ENCODE measurements around the gene LIME1. TPM values are rescaled to one million over a fixed set of nuclear protein-coding genes. Genes with fewer than 3 reads are reported as not detected.

The LIME1 gene
- total and polyA plus RNA-seq, 2 of the 8 experiments (the other 6 are each of a cell fraction or from before 2014, with no cell fraction given) = 4.5 to 5.9 TPM

DNA sequence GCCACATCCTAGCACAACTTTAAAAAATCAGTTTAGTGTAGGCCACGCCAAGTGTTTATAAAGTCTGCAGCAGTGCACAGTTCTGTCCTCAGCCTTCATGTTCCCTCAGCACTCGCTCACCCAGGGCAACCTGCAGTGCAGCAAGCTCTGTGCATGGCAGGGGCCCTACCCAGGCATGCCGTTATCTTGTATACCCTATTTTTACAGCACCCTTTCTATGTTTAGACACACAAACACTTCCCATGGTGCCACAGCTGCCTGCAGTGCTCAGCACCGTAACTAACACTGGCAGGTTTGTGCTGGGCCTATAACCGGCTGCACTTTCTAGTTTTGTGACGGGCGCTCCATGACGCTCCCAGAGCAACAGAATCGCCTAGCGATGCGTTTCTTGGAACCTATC is 50.8 kb downstream of the LIME1 start:
- Histone ChIP-seq H4K8ac (ENCODE audit: extremely low read depth, insufficient read depth, low read length) (no peak overlapping the region), H3K4ac (replicated peaks; ENCODE audit: insufficient read length, low read depth, low read length) (no peak overlapping the region), H3K79me2 (ENCODE audit: control insufficient read depth in 1 of 2, insufficient read depth in 2 of 2, low read length in 2 of 2) (peaks cover 0 to 7% of the 10 kb centered on the region in 2 experiments; a peak in 1 of 4 replicates), H4K91ac (replicated peaks; ENCODE audit: insufficient read length, low read length) (no peak overlapping the region), H3K9me3 (ENCODE audit: insufficient read depth in 2 of 2, low read depth in 1 of 2, low read length in 1 of 2) (no peaks in the 10 kb centered on the region), H2BK20ac (ENCODE audit: low read length) (no peak overlapping the region), H2BK120ac (replicated peaks; ENCODE audit: low read depth, low read length) (no peak overlapping the region), H3K4me2 (ENCODE audit: insufficient read depth in 1 of 2, low read depth in 2 of 2, low read length in 2 of 2) (no peak overlapping the region), H3K79me1 (ENCODE audit: low read depth, low read length) (peaks cover 5% of the 10 kb centered on the region; the same call in 1 of the 2 replicates), H3K27ac (ENCODE audit: low read depth, low read length) (no peak overlapping the region), H3K23me2 (ENCODE audit: low read depth, low read length) (no peaks in the 10 kb centered on the region), H3K18ac (ENCODE audit: extremely low read depth, low read length) (no peak overlapping the region), H3K56ac (replicated peaks; ENCODE audit: insufficient read length, low read depth, low read length) (no peak overlapping the region), H3K4me1 (replicated peaks in 1 of 4; ENCODE audit: control insufficient read depth in 3 of 4, insufficient read depth in 4 of 4, low read length in 3 of 4) (no peaks in the 10 kb centered on the region; a peak in 1 of 7 replicates), H2AFZ (ENCODE audit: low read length) (no peak overlapping the region), H3K23ac (ENCODE audit: insufficient read length) (no peak overlapping the region), H3K36me3 (ENCODE audit: control insufficient read depth in 2 of 4, insufficient read depth in 4 of 4, low read length in 3 of 4) (peaks cover 2 to 13% (median 7%) of the 10 kb centered on the region in 4 experiments; a peak in 4 of 8 replicates), H3K27me3 (replicated peaks in 1 of 4; ENCODE audit: control insufficient read depth in 3 of 4, extremely low read depth in 1 of 4, insufficient read depth in 3 of 4, low read length in 3 of 4) (no peaks in the 10 kb centered on the region), H2BK5ac (ENCODE audit: low read depth, low read length) (no peak overlapping the region), H2BK12ac (ENCODE audit: low read depth, low read length) (no peak overlapping the region), H3K9ac (replicated peaks in 1 of 4; ENCODE audit: extremely low read depth in 1 of 4, low read depth in 3 of 4, low read length in 3 of 4) (no peak overlapping the region), H3K14ac (ENCODE audit: insufficient read length) (no peak overlapping the region), H2AK5ac (ENCODE audit: low read depth, low read length) (no peak overlapping the region), H2BK15ac (ENCODE audit: low read length) (no peak overlapping the region), H3K4me3 (ENCODE audit: extremely low read depth in 1 of 4, insufficient read depth in 2 of 4, low read depth in 3 of 4, low read length in 4 of 4) (no peak overlapping the region), H4K5ac (ENCODE audit: insufficient read length, low read depth, low read length) (no peak overlapping the region), H4K20me1 (replicated peaks in 1 of 2; ENCODE audit: control insufficient read depth in 1 of 2, insufficient read depth in 2 of 2, low read length in 2 of 2) (peaks cover 0 to 6% of the 10 kb centered on the region in 2 experiments)
- 99% methylated on average over 11 of the region's 11 CpGs; no CpG with 5 or more reads in 1 of the 2 experiments for WGBS, 2 experiments (ENCODE audit: extremely low coverage in 1 of 2, insufficient coverage in 1 of 2, insufficient read length in 1 of 2, insufficient replicate concordance in 2 of 2, low coverage in 1 of 2, low lambda C conversion rate in 2 of 2, missing lambda C conversion rate in 1 of 2)
- ChIA-PET CTCF (ENCODE audit: partially characterized antibody) (interaction anchor here (1.1 to 15.2 kb wide), 19 partner anchors 7 to 188 kb away, joined by 3 to 191 read pairs (median 5); partner anchors contain the start of genes ABHD16B, ARFRP1, DNAJC5 and ZGPAT), POLR2A (ENCODE audit: partially characterized antibody) (interaction anchor here (1.0 kb wide), 1 partner anchor 10 kb away, joined by 3 read pairs; no protein-coding TSS in a partner anchor)
- no peak for TF ChIP-seq POLR2A (IDR thresholded peaks at IDR 0.05; ENCODE audit: control extremely low read depth in 1 of 2, low read depth in 2 of 2, low read length in 2 of 2)
- no peak for TF ChIP-seq HDAC6 (IDR thresholded peaks at IDR 0.05; ENCODE audit: low read depth, low read length)
- TF ChIP-seq EP300 (IDR thresholded peaks at IDR 0.05; ENCODE audit: borderline replicate concordance in 1 of 2, low read depth in 2 of 2, low read length in 2 of 2) = no peak
- no peak for TF ChIP-seq PHF8 (conservative IDR thresholded peaks at IDR 0.05; ENCODE audit: low read depth, low read length)
- TF ChIP-seq EGR1 (IDR thresholded peaks at IDR 0.05; ENCODE audit: borderline replicate concordance, low read depth, low read length) = no peak
- TF ChIP-seq ATF3 (IDR thresholded peaks at IDR 0.05; ENCODE audit: insufficient read depth, low read depth, low read length) = no peak
- TF ChIP-seq RAD21 (IDR thresholded peaks at IDR 0.05 in 1 of 2, conservative IDR thresholded peaks at IDR 0.05 in 1 of 2; ENCODE audit: low read depth in 2 of 2, low read length in 2 of 2) = no peak
- TF ChIP-seq CREB1 (IDR thresholded peaks at IDR 0.05) = no peak
- TF ChIP-seq NRF1 (IDR thresholded peaks at IDR 0.05; ENCODE audit: low read depth, low read length) = no peak
- no peak for FAIRE-seq
- DNase-seq (ENCODE audit: low read depth in 1 of 2, low spot score in 2 of 2) = no peak
